Hepatocyte (in vitro differentiated cells): ENCODE results near the gene PDIA5. TPM values are rescaled to one million over a fixed set of nuclear protein-coding genes. Genes with fewer than 3 reads are reported as not detected.

ENCODE experiments used
- DNase-seq: peaks from one replicate; pipeline ENCODE4 v3.0.0-alpha.2; 2016; ENCODE audit warnings: low spot score
- H2AFZ ChIP-seq: fragments of 200-600 bp; sonication (generic); 2 replicates; pipeline ENCODE4 v1.6.0; 2016; ENCODE audit warnings: antibody characterized with exemption, mild to moderate bottlenecking
- H3K27ac ChIP-seq: fragments of 200-600 bp; sonication (generic); 2 replicates; pipeline ENCODE4 v1.5.1; 2016; ENCODE audit warnings: mild to moderate bottlenecking
- H3K27me3 ChIP-seq: fragments of 200-600 bp; sonication (generic); 2 replicates; pipeline ENCODE4 v1.6.1; 2016
- H3K36me3 ChIP-seq: fragments of 200-600 bp; sonication (generic); replicated peaks from 2 replicates; pipeline ENCODE4 v1.5.1; 2016; ENCODE audit warnings: low read depth; ENCODE audit not compliant: insufficient read depth
- H3K4me1 ChIP-seq: fragments of 200-600 bp; sonication (generic); 2 replicates; pipeline ENCODE4 v1.5.1; 2016; ENCODE audit warnings: mild to moderate bottlenecking, moderate library complexity; ENCODE audit not compliant: insufficient read depth
- H3K4me2 ChIP-seq: fragments of 200-600 bp; sonication (generic); 2 replicates; pipeline ENCODE4 v1.6.0; 2016
- H3K4me3 ChIP-seq: fragments of 200-600 bp; sonication (generic); 2 replicates; pipeline ENCODE4 v1.5.1; 2016; ENCODE audit warnings: mild to moderate bottlenecking
- H3K79me2 ChIP-seq: fragments of 200-600 bp; sonication (generic); 2 replicates; pipeline ENCODE4 v1.6.0; 2017; ENCODE audit warnings: mild to moderate bottlenecking
- H3K9me2 ChIP-seq: fragments of 200-600 bp; sonication (generic); replicated peaks from 2 replicates; pipeline ENCODE4 v1.6.0; 2017; ENCODE audit warnings: mild to moderate bottlenecking; ENCODE audit not compliant: insufficient read depth
- H3K9me3 ChIP-seq: fragments of 200-600 bp; sonication (generic); 2 replicates; pipeline ENCODE4 v1.5.1; 2016; ENCODE audit warnings: low read depth, mild to moderate bottlenecking
- H4K20me1 ChIP-seq: fragments of 200-600 bp; sonication (generic); 2 replicates; pipeline ENCODE4 v1.6.0; 2016; ENCODE audit warnings: mild to moderate bottlenecking; ENCODE audit not compliant: insufficient read depth, poor library complexity, severe bottlenecking
- EZH2 ChIP-seq: fragments of 200-600 bp; sonication (generic); IDR thresholded peaks from 2 replicates; pipeline ENCODE4 v1.6.1; 2016; ENCODE audit warnings: antibody characterized with exemption, mild to moderate bottlenecking, borderline replicate concordance
- EZH2phosphoT487 ChIP-seq: fragments of 200-600 bp; sonication (generic); IDR thresholded peaks from one replicate; pipeline ENCODE4 v1.6.1; 2018; ENCODE audit warnings: antibody characterized with exemption, mild to moderate bottlenecking, low read depth, moderate library complexity; ENCODE audit not compliant: unreplicated experiment, severe bottlenecking
- WGBS: methylation state at CpG from one replicate; pipeline ENCODE4 v1.1.6; 2016; ENCODE audit warnings: low lambda C conversion rate; ENCODE audit errors: missing lambda C conversion rate; 5-methylcytosine and 5-hydroxymethylcytosine counted together
- polyA plus RNA-seq: library from polyadenylated mRNA; unstranded; fragments of >200 nt; fragmentation: Nextera tagmentation; extraction: Ambion mirVana; gene quantifications from 2 replicates; pipeline ENCODE4 v1.2.1, GENCODE V29; 2016
- total RNA-seq: library from RNA; depleted of rRNA; stranded (reverse); fragments of >200 nt; gene quantifications from 2 replicates; pipeline ENCODE4 v1.2.3, GENCODE V29; 2014
- TF ChIP-seq, protein P1 (sequence below): fragments of 200-600 bp; sonication (generic); IDR thresholded peaks from 2 replicates; pipeline ENCODE4 v1.5.1; 2016; ENCODE audit warnings: antibody characterized with exemption, mild to moderate bottlenecking; ENCODE audit not compliant: poor library complexity

Gene PDIA5
- total and polyA plus RNA-seq, 2 experiments from 2014 or later: 71.8 to 97.3 TPM

GRCh38 chr3:123129532-123129931 lies 62.7 kb downstream of the PDIA5 start:
- H3K27ac ChIP-seq: peak overlapping the region; percentile 98

DNA sequence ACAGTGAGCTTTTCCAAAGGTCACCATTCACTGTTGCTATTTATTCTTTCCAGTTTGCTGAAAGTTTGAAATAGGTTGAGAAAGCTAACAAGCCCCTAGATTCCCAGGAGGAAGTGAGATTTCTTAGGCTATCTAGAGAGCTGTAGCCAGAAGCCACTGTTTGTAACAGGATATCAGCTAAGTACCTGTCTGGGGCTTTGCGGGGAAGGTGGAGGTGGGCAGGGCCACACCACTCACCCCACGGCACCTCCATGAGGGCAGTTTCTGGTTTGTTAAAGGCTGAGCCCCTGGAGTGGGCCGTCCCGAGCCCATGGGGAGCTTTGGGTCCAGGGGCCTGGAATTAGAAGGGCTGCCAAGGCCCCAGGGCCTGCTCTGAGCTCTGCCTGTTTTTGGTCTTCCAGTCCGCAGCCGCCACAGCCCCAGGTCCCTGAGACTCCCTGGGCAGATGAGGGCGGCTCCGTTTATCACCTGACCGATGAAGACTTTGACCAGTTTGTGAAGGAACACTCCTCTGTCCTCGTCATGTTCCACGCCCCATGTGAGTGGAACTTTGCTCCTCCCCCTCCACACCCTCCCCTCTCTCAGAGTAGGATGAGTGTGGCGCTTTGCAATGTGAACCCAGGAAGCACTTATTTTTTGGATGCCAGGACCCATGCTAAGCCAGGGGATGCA lies 63.4 kb downstream of the PDIA5 start:
- Histone ChIP-seq H4K20me1 (no peaks in the 10 kb centered on the region), H3K4me2 (peak overlapping the region; percentile 10), H2AFZ (no peak overlapping the region), H3K9me2 (no peaks in the 10 kb centered on the region), H3K79me2 (no peaks in the 10 kb centered on the region), H3K27ac (peak overlapping the region; percentile 98), H3K4me3 (no peak overlapping the region), H3K4me1 (peaks cover 15% of the 10 kb centered on the region), H3K27me3 (no peaks in the 10 kb centered on the region), H3K36me3 (no peaks in the 10 kb centered on the region), H3K9me3 (no peaks in the 10 kb centered on the region)
- DNase-seq: peak; percentile 83
- 80% methylated on average over 12 of the region's 12 CpGs for WGBS
- no peak for TF ChIP-seq EZH2

More at GRCh38 chr3:123129532-123129931, 62.7 kb downstream of the PDIA5 start:
- no peaks in the 10 kb centered on the region for H3K27me3 ChIP-seq
- H3K4me3 ChIP-seq: no peak overlapping the region
- TF ChIP-seq EZH2phosphoT487 (no peak), EZH2 (no peak)
- TF ChIP-seq, protein P1, sequence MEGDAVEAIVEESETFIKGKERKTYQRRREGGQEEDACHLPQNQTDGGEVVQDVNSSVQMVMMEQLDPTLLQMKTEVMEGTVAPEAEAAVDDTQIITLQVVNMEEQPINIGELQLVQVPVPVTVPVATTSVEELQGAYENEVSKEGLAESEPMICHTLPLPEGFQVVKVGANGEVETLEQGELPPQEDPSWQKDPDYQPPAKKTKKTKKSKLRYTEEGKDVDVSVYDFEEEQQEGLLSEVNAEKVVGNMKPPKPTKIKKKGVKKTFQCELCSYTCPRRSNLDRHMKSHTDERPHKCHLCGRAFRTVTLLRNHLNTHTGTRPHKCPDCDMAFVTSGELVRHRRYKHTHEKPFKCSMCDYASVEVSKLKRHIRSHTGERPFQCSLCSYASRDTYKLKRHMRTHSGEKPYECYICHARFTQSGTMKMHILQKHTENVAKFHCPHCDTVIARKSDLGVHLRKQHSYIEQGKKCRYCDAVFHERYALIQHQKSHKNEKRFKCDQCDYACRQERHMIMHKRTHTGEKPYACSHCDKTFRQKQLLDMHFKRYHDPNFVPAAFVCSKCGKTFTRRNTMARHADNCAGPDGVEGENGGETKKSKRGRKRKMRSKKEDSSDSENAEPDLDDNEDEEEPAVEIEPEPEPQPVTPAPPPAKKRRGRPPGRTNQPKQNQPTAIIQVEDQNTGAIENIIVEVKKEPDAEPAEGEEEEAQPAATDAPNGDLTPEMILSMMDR: no peak
- peak overlapping the region; percentile 10 for H3K4me2 ChIP-seq
- peaks cover 15% of the 10 kb centered on the region for H3K4me1 ChIP-seq
- no peak for DNase-seq
- H4K20me1 ChIP-seq: no peaks in the 10 kb centered on the region
- H3K9me2 ChIP-seq: no peaks in the 10 kb centered on the region
- 87% methylated on average over 7 of the region's 7 CpGs for WGBS
- H3K36me3 ChIP-seq: no peaks in the 10 kb centered on the region
- no peaks in the 10 kb centered on the region for H3K9me3 ChIP-seq
- no peak overlapping the region for H2AFZ ChIP-seq
- no peaks in the 10 kb centered on the region for H3K79me2 ChIP-seq

DNA sequence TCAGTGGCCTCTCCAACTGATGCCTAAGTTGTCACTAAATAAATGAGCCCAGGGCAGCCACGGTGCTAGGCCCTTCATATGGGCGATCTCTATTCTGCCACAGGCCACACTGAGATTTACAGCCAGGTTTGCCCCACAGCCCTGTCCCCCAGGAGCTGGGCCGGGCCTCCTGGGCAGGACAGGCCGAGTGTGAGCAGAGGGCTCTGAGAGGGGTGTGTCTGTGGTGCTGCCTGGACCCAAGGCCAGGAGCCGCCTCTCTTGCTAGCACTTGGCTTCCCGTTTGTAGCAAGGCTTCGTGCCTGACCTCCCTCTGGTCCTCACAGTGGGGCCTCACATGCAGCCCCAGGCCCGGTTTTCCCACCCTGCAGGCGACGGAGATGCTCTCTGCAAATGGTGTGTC lies 67.8 kb downstream of the PDIA5 start:
- Histone ChIP-seq H3K4me2 (no peak overlapping the region), H3K79me2 (no peaks in the 10 kb centered on the region), H3K36me3 (no peaks in the 10 kb centered on the region), H3K9me2 (no peaks in the 10 kb centered on the region), H3K27me3 (no peaks in the 10 kb centered on the region), H2AFZ (no peak overlapping the region), H3K4me1 (peaks cover 16% of the 10 kb centered on the region), H3K9me3 (no peaks in the 10 kb centered on the region), H3K27ac (no peak overlapping the region), H4K20me1 (no peaks in the 10 kb centered on the region), H3K4me3 (no peak overlapping the region)
- no peak for DNase-seq
- TF ChIP-seq EZH2phosphoT487 (no peak), EZH2 (no peak)
- TF ChIP-seq, protein P1: no peak
- WGBS: 80% methylated on average over 10 of the region's 10 CpGs

GRCh38 chr3:123137001-123137400 lies 70.2 kb downstream of the PDIA5 start:
- Histone ChIP-seq H4K20me1 (no peaks in the 10 kb centered on the region), H3K9me3 (no peaks in the 10 kb centered on the region)
- WGBS: 81% methylated on average over 2 of the region's 2 CpGs

More at GRCh38 chr3:123137001-123137400, 70.2 kb downstream of the PDIA5 start:
- no peaks in the 10 kb centered on the region for H3K36me3 ChIP-seq
- no peaks in the 10 kb centered on the region for H3K9me2 ChIP-seq
- H3K27me3 ChIP-seq: no peaks in the 10 kb centered on the region
- TF ChIP-seq EZH2 (no peak), EZH2phosphoT487 (no peak)
- TF ChIP-seq, protein P1: no peak
- no peak for DNase-seq
- H3K4me2 ChIP-seq: no peak overlapping the region
- H3K4me3 ChIP-seq: no peak overlapping the region
- peaks cover 8% of the 10 kb centered on the region for H3K4me1 ChIP-seq
- H3K27ac ChIP-seq: no peak overlapping the region
- no peak overlapping the region for H2AFZ ChIP-seq
- H3K79me2 ChIP-seq: no peaks in the 10 kb centered on the region
